ENCODE data around the gene HDAC3.
A peak's percentile ranks its signal among the peaks of the same experiment; 100 is the strongest.
"Not testable (repeated sequence)": the region's sequence is repeated elsewhere in the genome, so short reads cannot be mapped to it uniquely, and the experiment has no call there.

HDAC3 gene

GRCh38 chr5:141633871-141634561, 2.6 kb downstream of the HDAC3 start:
- DNase-seq = no peak

DNA sequence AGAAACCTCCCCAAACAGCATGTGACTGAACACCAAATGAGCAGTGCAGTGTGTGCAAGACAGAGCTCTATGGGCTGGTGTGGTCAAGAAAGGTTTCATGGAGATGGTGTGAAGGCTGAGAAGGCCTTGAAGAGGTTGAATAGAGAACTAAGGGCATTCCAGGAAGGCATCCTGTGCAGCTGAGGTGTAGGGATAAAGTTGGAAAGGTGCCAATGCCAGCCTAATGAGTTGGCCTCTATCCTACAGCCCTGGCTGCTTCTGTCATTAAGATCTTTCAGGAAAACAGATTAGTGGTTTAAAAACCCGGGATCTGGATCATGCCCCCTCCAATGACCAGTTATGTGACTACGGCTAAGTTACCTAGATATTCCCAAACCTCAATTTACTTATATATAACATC, 4.0 kb downstream of the HDAC3 start:
- DNase-seq = no peak

DNA sequence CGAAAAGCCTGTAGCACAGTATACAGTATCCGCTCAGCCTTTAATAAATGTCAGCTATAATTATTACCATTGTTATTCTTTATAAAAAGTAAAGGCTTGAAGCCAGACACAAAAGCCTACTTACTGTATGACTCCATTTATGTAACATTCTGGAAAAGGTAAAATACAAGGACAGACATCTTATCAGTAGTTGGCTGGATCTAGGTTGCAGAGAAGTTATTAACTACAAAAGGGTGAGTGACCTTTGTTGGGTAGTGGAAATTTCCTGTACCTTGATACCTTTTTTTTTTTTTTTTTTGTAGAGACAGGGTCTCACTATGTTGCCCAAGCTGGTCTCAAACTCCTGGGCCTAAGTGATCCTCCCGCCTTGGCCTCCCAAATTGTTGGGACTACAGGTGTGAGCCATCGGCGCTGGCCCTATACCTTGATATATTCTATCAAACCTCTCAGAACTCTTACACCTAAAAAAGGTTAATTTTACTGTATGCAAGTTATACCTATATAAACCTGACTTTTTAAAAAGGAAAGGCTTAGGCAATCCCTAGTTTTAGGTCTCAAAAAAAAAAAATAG, 6.0 kb downstream of the HDAC3 start:
- no peak for DNase-seq

GRCh38 chr5:141628175-141628788, 8.4 kb downstream of the HDAC3 start:
- no peak for DNase-seq

- DNase-seq = no peak
Measured at GRCh38 chr5:141623611-141624010, 13.0 kb downstream of the HDAC3 start.

- no peak for DNase-seq
Measured at GRCh38 chr5:141623186-141623585, 13.5 kb downstream of the HDAC3 start.

DNA sequence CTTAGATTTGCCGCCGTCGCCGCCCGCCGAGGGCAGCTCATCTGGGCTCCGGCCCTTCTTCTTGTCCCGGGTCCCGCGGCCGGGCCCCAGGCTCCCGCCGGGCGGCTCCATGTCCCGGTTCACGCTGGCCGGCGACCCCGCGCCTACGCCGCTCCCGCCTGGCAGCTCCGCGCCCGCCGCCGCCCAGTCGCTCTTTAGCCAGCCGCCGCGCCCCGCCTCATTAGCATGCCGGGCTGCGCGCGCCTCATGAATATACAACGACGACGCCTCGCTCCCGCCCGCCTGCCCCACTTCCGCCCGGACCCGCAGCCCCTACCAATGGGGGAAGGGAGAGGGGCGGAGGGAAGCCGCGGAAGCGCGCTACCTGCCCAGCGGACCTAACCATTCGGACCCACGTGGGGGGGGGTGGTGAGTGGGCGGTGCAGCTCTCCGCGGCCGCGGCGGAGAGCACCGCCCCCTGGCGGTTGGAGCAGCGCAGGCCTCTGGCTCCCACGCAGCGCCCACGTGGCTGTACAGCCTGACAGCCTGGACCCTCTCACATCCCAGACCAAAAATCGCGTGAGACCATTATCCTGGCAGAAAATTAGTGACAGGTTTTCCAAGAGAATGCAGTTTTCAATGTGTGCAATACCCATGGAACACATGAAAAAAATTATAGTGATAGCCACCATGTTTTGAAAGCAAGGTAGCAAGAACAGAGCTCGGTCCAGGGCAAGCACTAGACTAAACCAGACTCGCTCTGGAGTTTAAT, 17.7 kb downstream of the HDAC3 start, which contains the start of gene DIAPH1:
DIAPH1 (minus strand) TSS at position 197 of the 751 bp plus-strand sequence; CDS start at position 111, 86 bp downstream.
- peak; percentile 96 for DNase-seq

- DNase-seq = peak; percentile 37
Measured at GRCh38 chr5:141618030-141618803, 18.4 kb downstream of the HDAC3 start.

DNA sequence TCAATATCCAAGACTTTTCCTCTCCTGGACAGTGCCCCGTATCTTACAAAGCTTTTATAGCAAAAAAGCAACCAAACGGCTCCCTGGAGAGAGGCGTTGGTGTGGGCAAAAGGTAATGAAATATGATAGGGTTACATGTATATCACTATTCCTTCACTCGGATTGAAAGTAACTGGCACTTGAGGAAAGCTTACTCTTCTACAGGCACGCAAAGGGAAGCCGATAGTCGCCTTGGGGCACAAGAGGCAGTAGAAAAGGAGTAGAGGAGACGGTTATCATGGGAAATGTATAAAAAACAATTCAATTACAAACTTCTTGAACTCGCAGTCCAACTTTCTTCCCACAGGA, 19.0 kb downstream of the HDAC3 start:
- no peak for DNase-seq

GRCh38 chr5:141617128-141617527, 19.5 kb downstream of the HDAC3 start:
- DNase-seq = no peak

GRCh38 chr5:141615991-141616720, 20.5 kb downstream of the HDAC3 start:
- no peak for DNase-seq

DNA sequence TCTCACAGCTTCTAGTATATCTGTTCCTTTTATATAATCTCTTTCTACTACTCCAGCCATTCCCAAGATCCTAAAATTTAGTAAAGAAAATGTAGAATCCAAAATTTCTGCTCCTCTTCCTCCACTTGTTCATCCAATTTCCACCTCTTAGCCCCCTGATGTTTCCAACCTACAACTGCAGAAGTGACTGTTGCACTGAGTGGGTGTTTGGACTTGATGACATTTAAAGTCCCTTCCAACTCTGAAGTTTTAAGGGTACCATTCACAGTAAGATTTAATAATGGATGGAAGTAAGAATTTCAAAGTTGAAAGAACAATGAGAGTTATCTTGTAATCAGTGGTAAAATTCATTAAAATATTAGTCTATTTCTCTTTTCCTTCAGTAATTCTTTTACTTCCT, 23.3 kb downstream of the HDAC3 start:
- no peak for DNase-seq

GRCh38 chr5:141611289-141611688, 25.4 kb downstream of the HDAC3 start:
- DNase-seq = no peak

DNA sequence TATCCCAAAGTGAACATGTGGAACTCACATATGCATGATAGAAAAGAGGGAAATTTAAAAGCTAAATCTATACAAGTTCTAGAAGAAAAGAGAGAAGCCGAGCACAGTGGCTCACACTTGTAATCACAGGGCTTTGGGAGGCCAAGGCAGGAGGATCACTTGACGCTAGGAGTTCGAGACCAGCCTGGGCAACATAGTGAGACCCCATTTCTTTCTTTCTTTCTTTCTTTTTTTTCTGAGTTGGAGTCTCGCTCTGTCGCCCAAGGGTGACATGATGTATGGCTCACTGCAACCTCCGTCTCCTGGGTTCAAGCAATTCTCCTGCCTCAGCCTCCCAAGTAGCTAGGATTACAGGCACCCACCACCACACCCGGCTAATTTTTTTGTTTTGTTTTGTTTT, 26.7 kb downstream of the HDAC3 start:
- not testable (repeated sequence) for DNase-seq

- no peak for DNase-seq
Measured at GRCh38 chr5:141609044-141609443, 27.6 kb downstream of the HDAC3 start.

DNA sequence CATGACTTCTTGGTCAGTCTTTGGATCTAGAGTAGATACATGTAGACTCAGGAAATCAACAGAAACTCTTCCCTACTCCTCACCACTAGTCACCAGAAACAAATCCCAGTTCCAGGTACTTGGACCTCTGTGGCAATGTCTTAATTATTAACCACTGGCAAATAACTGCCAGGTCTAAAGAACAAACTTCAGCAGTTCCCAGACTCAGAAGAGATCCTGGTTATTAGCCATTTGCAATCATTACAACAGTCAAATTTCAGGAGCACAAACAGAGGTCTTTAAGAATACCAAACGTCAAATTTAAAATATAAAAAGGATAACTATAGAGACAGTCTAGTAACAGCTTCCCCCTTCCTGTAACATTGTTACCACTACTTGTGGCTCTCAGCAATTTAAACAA, 28.1 kb downstream of the HDAC3 start:
- DNase-seq = no peak

DNA sequence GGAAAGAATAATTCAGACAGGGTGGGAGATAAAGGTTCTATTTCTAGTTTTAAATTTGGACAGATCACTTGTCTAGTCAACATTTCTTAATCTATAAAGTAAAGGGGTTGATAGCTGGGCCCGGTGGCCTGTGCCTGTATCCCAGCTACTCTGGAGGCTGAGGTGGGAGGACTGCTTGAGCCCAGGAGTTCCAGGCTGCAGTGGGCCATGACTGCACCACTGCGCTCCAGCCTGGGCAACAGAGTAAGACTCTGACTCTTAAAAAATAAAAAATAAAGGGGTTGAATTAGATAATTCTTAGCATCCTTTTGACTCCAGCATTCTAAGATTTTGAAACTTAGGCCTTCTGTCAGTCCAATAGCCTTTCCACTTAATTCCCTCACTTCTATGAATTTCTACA, 28.6 kb downstream of the HDAC3 start:
- DNase-seq = no peak

DNA sequence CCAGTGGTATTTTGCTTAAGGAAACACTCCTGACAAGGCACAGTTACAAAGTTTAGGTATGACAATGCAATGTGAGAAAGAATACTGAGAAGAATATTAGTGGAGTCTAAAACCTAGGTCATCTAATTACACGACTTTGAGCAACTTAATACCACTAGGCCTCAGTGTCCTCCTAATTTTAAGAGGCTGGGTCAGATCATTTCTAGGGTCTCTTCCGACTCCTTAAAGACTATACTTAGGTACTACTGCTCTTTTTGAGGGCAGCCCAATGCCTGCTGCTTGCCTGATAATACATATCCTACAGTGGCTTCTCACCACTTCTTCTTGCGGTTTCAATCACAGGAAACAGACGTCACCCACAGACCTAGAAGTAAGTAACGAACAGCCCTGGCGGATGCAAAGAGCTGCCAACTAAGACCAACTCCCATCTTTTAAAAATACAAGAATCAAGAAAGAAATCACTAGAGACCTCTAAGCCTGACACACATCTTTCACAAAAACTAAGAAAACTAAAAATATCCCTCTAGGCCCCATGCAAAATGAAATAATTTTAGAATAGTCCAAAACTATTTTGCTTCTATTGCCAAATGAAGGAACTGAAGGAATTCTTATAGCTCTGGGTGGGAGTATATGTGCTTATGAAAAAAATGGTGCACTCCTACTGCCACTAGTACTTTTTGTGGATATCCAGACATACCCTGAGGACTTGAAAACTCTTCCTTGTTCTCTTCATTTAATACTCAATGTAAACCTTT, 30.9 kb downstream of the HDAC3 start:
- DNase-seq = no peak

- no peak for DNase-seq
Measured at GRCh38 chr5:141603923-141604717, 32.5 kb downstream of the HDAC3 start.

GRCh38 chr5:141602606-141603005, 34.0 kb downstream of the HDAC3 start:
- DNase-seq = no peak

All from NCI-H1436 (cell line).